ENCODE measurements around the gene STRN4.

DNA sequence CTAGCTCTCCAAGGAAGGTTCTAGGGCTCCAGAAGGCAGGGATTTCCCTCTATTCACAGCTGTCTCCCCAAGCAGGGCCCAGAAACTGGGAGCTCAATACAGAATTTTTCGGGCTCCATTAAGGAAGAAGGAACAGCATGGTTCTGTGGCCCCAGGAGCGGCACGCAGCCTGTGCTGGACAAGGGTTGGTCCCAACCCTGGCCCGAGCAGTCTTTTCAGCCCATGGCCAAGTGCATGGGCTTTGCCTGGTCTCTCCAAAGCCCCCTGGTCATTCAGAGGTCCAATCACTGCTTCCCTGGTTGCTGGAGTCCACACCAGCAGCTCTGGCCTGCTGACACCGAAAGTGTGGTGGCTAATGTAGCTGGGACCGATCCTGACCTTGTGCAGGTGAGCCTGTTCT lies 22.8 kb downstream of the STRN4 start:
- TF ChIP-seq CTCF (IDR thresholded peaks at IDR 0.05) = no peak
- TF ChIP-seq POLR2A (IDR thresholded peaks at IDR 0.05) = no peak

Measured in uterus (tissue), 2 donors.